ENCODE results near the gene MTA3.
"Not testable (repeated sequence)": the region's sequence is repeated elsewhere in the genome, so short reads cannot be mapped to it uniquely, and the experiment has no call there.

Gene MTA3

GRCh38 chr2:42567364-42567763 is 1.1 kb upstream of the MTA3 start:
- DNase-seq (ENCODE audit: low read depth in 2 of 2), result no peak

GRCh38 chr2:42567806-42568400 is 529 bp upstream of the MTA3 start:
- DNase-seq (ENCODE audit: low read depth in 2 of 2), result no peak

- no peak for DNase-seq (ENCODE audit: low read depth in 2 of 2)
These were observed 782 bp downstream of the MTA3 start for GRCh38 chr2:42569116-42569711.

GRCh38 chr2:42569883-42570282 is 1.5 kb downstream of the MTA3 start:
- DNase-seq (ENCODE audit: low read depth in 2 of 2), result no peak

GRCh38 chr2:42572297-42573081 is 4.1 kb downstream of the MTA3 start:
- no peak for DNase-seq (ENCODE audit: low read depth in 2 of 2)

- DNase-seq (ENCODE audit: low read depth in 2 of 2), result no peak
These were observed 4.8 kb downstream of the MTA3 start for GRCh38 chr2:42573256-42573655.

GRCh38 chr2:42575458-42576064 is 7.1 kb downstream of the MTA3 start:
- no peak for DNase-seq (ENCODE audit: low read depth in 2 of 2)

GRCh38 chr2:42578621-42579020 is 10.2 kb downstream of the MTA3 start:
- no peak for DNase-seq (ENCODE audit: low read depth in 2 of 2)

- DNase-seq (ENCODE audit: low read depth in 2 of 2), result no peak
These were observed 12.8 kb downstream of the MTA3 start for GRCh38 chr2:42581257-42581656.

- DNase-seq (ENCODE audit: low read depth in 2 of 2), result not testable (repeated sequence)
These were observed 16.2 kb downstream of the MTA3 start for GRCh38 chr2:42584628-42585027.

GRCh38 chr2:42585779-42586178 is 17.3 kb downstream of the MTA3 start:
- no peak for DNase-seq (ENCODE audit: low read depth in 2 of 2)

- no peak for DNase-seq (ENCODE audit: low read depth in 2 of 2)
These were observed 19.2 kb downstream of the MTA3 start for GRCh38 chr2:42587526-42588117.

GRCh38 chr2:42588121-42588520 is 19.7 kb downstream of the MTA3 start:
- no peak for DNase-seq (ENCODE audit: low read depth in 2 of 2)

GRCh38 chr2:42590176-42590575 is 21.7 kb downstream of the MTA3 start:
- no peak for DNase-seq (ENCODE audit: low read depth in 2 of 2)

- DNase-seq (ENCODE audit: low read depth in 2 of 2), result no peak
These were observed 24.9 kb downstream of the MTA3 start for GRCh38 chr2:42593282-42593681.

- DNase-seq (ENCODE audit: low read depth in 2 of 2), result no peak
These were observed 30.2 kb downstream of the MTA3 start for GRCh38 chr2:42598656-42599055.

GRCh38 chr2:42601076-42601475 is 32.6 kb downstream of the MTA3 start:
- DNase-seq (ENCODE audit: low read depth in 2 of 2), result no peak

- no peak for DNase-seq (ENCODE audit: low read depth in 2 of 2)
These were observed 33.9 kb downstream of the MTA3 start for GRCh38 chr2:42602218-42602875.

- DNase-seq (ENCODE audit: low read depth in 2 of 2), result no peak
These were observed 34.4 kb downstream of the MTA3 start for GRCh38 chr2:42602876-42603219.

- not testable (repeated sequence) for DNase-seq (ENCODE audit: low read depth in 2 of 2)
These were observed 36.0 kb downstream of the MTA3 start for GRCh38 chr2:42604341-42604867.

- not testable (repeated sequence) for DNase-seq (ENCODE audit: low read depth in 2 of 2)
These were observed 37.7 kb downstream of the MTA3 start for GRCh38 chr2:42606166-42606565.

Measured in stimulated activated CD4-positive, alpha-beta T cell treated with anti-CD3 and anti-CD28 coated beads, Interleukin-12 subunit alpha, Interleukin-12 subunit beta, amount 100 ng/mL, for 24 hours (primary cell).